ENCODE results near the gene PDE10A.

Gene PDE10A

GRCh38 chr6:165677091-165677490, 14.1 kb upstream of the PDE10A start:
- DNase-seq: no peak

- no peak for DNase-seq
Measured at GRCh38 chr6:165676435-165677068, 13.5 kb upstream of the PDE10A start.

GRCh38 chr6:165675120-165675519, 12.1 kb upstream of the PDE10A start:
- no peak for DNase-seq

GRCh38 chr6:165674155-165675029, 11.4 kb upstream of the PDE10A start:
- no peak for DNase-seq

GRCh38 chr6:165671222-165671768, 8.3 kb upstream of the PDE10A start:
- DNase-seq: no peak

- no peak for DNase-seq
Measured at GRCh38 chr6:165668951-165669350, 5.9 kb upstream of the PDE10A start.

GRCh38 chr6:165665384-165665672, 2.3 kb upstream of the PDE10A start:
- no peak for DNase-seq

GRCh38 chr6:165664559-165665383, 1.7 kb upstream of the PDE10A start:
- no peak for DNase-seq

GRCh38 chr6:165663736-165664558, 906 bp upstream of the PDE10A start:
- DNase-seq: no peak

GRCh38 chr6:165663377-165663735, 315 bp upstream of the PDE10A start:
- DNase-seq: peak; percentile 51

- DNase-seq: no peak
Measured at GRCh38 chr6:165662041-165662748, 846 bp downstream of the PDE10A start.

GRCh38 chr6:165661664-165662025, 1.4 kb downstream of the PDE10A start:
- DNase-seq: no peak

GRCh38 chr6:165660857-165661663, 2.0 kb downstream of the PDE10A start:
- DNase-seq: no peak

GRCh38 chr6:165659945-165660856, 2.8 kb downstream of the PDE10A start:
- DNase-seq: no peak

- DNase-seq: no peak
Measured at GRCh38 chr6:165658395-165659058, 4.5 kb downstream of the PDE10A start.

GRCh38 chr6:165657325-165657680, 5.7 kb downstream of the PDE10A start:
- DNase-seq: no peak

GRCh38 chr6:165656581-165657324, 6.3 kb downstream of the PDE10A start:
- DNase-seq: no peak

GRCh38 chr6:165655191-165655590, 7.8 kb downstream of the PDE10A start:
- no peak for DNase-seq

- no peak for DNase-seq
Measured at GRCh38 chr6:165654144-165654543, 8.9 kb downstream of the PDE10A start.
